Activated CD8-positive, alpha-beta T cell treated with anti-CD3 and anti-CD28 coated beads for 36 hours (primary cell): Measurements from ENCODE around the gene SPANXN2. TPM values are rescaled to one million over a fixed set of nuclear protein-coding genes. Genes with fewer than 3 reads are reported as not detected.
"Not testable (repeated sequence)": the region's sequence is repeated elsewhere in the genome, so short reads cannot be mapped to it uniquely, and the experiment has no call there.

Experiments used
- ATAC-seq: fragments of 200-7000 bp; cut with Tn5 transposase; one replicate; pipeline ENCODE4 v1.10.0; 2021; ENCODE audit warnings: mild to moderate bottlenecking, moderate library complexity
- CTCF ChIA-PET: fragments of 350-600 bp; sonication (Branson Sonifier 250); formaldehyde crosslinking; loops from one replicate; lab custom pipeline; 2021; ENCODE audit warnings: antibody characterized with exemption; lab: Charles Lee
- POLR2A ChIA-PET: fragments of 350-600 bp; sonication (Branson Sonifier 250); formaldehyde crosslinking; loops from one replicate; lab custom pipeline; 2021; ENCODE audit warnings: antibody characterized with exemption; lab: Charles Lee
- DNase-seq: peaks from one replicate; pipeline ENCODE4 v3.0.0-alpha.2; 2020
- H3K27ac Mint-ChIP-seq: one replicate; pipeline ENCODE4 v1.8.0; 2021; ENCODE audit warnings: mild to moderate bottlenecking, mixed read lengths
- H3K27me3 Mint-ChIP-seq: one replicate; pipeline ENCODE4 v1.8.0; 2021; ENCODE audit warnings: mixed read lengths
- H3K36me3 Mint-ChIP-seq: one replicate; pipeline ENCODE4 v1.8.0; 2021; ENCODE audit warnings: low read depth, mixed read lengths
- H3K4me1 Mint-ChIP-seq: one replicate; pipeline ENCODE4 v1.8.0; 2021; ENCODE audit warnings: low read depth, mixed read lengths
- H3K4me3 Mint-ChIP-seq: one replicate; pipeline ENCODE4 v1.8.0; 2021; ENCODE audit warnings: mild to moderate bottlenecking, moderate library complexity, mixed read lengths
- H3K9me3 Mint-ChIP-seq: one replicate; pipeline ENCODE4 v1.8.0; 2021; ENCODE audit warnings: mixed read lengths
- intact Hi-C: fragments of 100-400 bp; cut with micrococcal nuclease; formaldehyde crosslinking; loops from one replicate; pipeline ENCODE4 v1.10.0; 2022
- total RNA-seq, 2 experiments: library from RNA; stranded (reverse); gene quantifications; one replicate each; pipeline ENCODE4 v1.2.3, GENCODE V29; 2021
- TF ChIP-seq, protein P1 (sequence below): fragments of 200-600 bp; IDR thresholded peaks from one replicate; pipeline ENCODE4 v1.8.0; 2022; ENCODE audit warnings: antibody characterized with exemption, mild to moderate bottlenecking

Gene SPANXN2, protein sequence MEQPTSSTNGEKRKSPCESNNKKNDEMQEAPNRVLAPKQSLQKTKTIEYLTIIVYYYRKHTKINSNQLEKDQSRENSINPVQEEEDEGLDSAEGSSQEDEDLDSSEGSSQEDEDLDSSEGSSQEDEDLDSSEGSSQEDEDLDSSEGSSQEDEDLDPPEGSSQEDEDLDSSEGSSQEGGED
- total RNA-seq = not detected

DNA sequence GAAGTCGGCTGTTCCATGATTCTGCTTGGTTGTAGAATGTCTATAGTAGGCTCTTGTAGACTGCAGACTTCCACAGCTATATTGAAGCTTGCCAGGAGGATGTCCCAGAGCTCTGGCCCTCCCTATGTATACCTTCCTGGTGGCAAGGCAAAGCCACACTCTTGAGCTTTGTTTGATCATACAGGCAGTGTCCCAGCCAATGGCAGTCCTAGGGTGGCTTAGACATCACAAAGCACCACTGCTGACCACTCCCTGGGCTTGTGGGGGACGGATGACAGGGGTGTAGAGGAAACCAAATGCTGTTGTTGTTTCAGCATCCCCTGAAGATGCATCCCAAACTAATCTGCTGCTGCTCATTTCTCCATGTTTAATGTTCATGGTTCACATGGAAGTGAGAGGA, at the start of gene SPANXN2:
Gene SPANXN2, minus strand, starts transcription at position 101 of the 400 bp plus-strand sequence. Its CDS starts 84 bp downstream, at position 17.
- ATAC-seq, H3K36me3 Mint-ChIP-seq, H3K4me1 Mint-ChIP-seq, H3K27me3 Mint-ChIP-seq, DNase-seq, POLR2A ChIA-PET, intact Hi-C loops, H3K4me3 Mint-ChIP-seq, H3K27ac Mint-ChIP-seq, H3K9me3 Mint-ChIP-seq, CTCF ChIA-PET: not testable (repeated sequence)

DNA sequence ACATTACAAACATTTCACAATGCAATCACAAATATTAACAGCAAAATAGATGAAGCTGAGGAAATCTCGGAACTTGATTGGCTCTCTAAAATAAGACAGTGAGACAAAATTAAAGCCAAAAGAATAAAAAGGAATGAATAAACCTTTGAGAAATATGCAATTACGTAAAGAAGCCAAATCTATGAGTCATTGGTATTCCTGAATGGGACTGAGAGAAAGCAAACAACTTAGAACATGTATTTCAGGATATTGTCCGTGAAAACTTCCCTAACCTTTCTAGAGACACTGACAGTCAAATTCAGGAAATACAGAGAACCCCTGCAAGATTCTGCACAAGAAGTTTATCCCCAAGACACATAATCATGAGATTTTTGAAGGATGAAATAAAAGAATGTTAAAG, 48.4 kb upstream of the SPANXN2 start:
- H3K27me3 Mint-ChIP-seq = no peaks in the 10 kb centered on the region
- POLR2A ChIA-PET = no interaction called here
- no peak overlapping the region for H3K4me3 Mint-ChIP-seq
- ATAC-seq (no peak), DNase-seq (no peak)
- TF ChIP-seq, protein P1, sequence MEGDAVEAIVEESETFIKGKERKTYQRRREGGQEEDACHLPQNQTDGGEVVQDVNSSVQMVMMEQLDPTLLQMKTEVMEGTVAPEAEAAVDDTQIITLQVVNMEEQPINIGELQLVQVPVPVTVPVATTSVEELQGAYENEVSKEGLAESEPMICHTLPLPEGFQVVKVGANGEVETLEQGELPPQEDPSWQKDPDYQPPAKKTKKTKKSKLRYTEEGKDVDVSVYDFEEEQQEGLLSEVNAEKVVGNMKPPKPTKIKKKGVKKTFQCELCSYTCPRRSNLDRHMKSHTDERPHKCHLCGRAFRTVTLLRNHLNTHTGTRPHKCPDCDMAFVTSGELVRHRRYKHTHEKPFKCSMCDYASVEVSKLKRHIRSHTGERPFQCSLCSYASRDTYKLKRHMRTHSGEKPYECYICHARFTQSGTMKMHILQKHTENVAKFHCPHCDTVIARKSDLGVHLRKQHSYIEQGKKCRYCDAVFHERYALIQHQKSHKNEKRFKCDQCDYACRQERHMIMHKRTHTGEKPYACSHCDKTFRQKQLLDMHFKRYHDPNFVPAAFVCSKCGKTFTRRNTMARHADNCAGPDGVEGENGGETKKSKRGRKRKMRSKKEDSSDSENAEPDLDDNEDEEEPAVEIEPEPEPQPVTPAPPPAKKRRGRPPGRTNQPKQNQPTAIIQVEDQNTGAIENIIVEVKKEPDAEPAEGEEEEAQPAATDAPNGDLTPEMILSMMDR = no peak
- no peaks in the 10 kb centered on the region for H3K4me1 Mint-ChIP-seq
- CTCF ChIA-PET = no interaction called here
- intact Hi-C loops = no loop called here
- peaks cover 9% of the 10 kb centered on the region for H3K9me3 Mint-ChIP-seq
- no peak overlapping the region for H3K27ac Mint-ChIP-seq
- H3K36me3 Mint-ChIP-seq = no peaks in the 10 kb centered on the region

DNA sequence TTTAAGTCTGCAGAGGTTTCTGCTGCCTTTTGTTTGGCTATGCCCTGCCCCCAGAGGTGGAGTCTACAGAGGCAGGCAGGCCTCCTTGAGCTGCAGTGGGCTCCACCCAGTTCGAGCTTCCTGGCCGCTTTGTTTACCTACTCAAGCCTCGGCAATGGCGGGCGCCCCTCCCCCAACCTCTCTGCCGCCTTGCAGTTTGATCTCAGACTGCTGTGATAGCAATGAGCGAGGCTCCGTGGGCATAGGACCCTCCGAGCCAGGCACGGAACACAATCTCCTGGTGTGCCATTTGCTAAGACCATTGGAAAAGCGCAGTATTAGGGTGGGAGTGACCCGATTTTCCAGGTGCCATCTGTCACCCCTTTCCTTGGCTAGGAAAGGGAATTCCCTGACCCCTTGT, 47.2 kb upstream of the SPANXN2 start:
- H3K4me3 Mint-ChIP-seq, ATAC-seq, H3K4me1 Mint-ChIP-seq, H3K9me3 Mint-ChIP-seq, H3K27ac Mint-ChIP-seq, H3K27me3 Mint-ChIP-seq, CTCF ChIA-PET, POLR2A ChIA-PET, intact Hi-C loops, H3K36me3 Mint-ChIP-seq, DNase-seq: not testable (repeated sequence)

DNA sequence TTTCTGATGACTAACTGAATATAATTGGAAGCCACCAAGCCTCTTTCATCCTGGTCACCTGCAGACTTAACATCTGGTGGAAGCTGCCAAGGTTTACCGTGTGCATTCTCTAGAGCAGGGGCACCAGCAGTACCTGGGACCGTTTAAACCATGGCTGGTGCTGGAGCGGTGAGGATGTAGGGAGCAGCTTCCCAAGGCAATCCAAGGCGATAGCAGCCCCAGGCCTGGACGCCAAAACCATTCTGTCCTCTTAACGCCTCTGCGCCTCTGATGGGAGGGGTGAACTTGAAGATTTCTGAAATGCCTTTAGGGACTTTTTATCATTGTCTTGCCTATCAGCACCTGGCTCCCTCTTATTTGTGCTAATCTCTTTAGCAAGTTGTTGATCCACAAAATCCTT, 37.3 kb upstream of the SPANXN2 start:
- no peak overlapping the region for H3K4me3 Mint-ChIP-seq
- H3K9me3 Mint-ChIP-seq = no peaks in the 10 kb centered on the region
- CTCF ChIA-PET = no interaction called here
- intact Hi-C loops = no loop called here
- ATAC-seq (no peak), DNase-seq (no peak)
- H3K27ac Mint-ChIP-seq = no peak overlapping the region
- H3K4me1 Mint-ChIP-seq = no peaks in the 10 kb centered on the region
- TF ChIP-seq, protein P1 = no peak
- no peaks in the 10 kb centered on the region for H3K27me3 Mint-ChIP-seq
- POLR2A ChIA-PET = no interaction called here
- no peaks in the 10 kb centered on the region for H3K36me3 Mint-ChIP-seq

DNA sequence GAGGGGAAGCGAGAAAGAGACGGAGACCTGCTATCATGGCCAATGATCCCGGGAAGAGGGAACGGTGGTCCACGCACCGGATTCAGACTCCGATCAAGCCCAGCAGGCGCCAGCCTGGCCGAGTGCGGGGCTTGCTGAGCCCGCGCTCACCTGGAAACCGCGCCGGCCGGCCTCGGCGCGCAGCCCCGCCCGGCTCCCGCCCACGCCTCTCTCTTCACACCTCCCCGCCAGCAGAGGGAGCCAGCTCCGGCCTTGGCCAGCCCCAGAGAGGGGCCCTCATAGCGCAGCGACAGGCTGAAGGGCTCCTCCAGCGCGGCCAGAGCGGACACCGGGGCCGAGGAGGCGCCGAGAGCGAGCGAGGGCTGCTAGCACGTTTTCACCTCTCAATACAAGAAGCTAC, 36.8 kb upstream of the SPANXN2 start:
- Mint-ChIP-seq H3K27me3 (no peaks in the 10 kb centered on the region), H3K9me3 (no peaks in the 10 kb centered on the region), H3K36me3 (no peaks in the 10 kb centered on the region), H3K27ac (no peak overlapping the region), H3K4me1 (no peaks in the 10 kb centered on the region), H3K4me3 (no peak overlapping the region)
- DNase-seq (no peak), ATAC-seq (no peak)
- ChIA-PET POLR2A (no interaction called here), CTCF (no interaction called here)
- TF ChIP-seq, protein P1 = no peak
- intact Hi-C loops = no loop called here

DNA sequence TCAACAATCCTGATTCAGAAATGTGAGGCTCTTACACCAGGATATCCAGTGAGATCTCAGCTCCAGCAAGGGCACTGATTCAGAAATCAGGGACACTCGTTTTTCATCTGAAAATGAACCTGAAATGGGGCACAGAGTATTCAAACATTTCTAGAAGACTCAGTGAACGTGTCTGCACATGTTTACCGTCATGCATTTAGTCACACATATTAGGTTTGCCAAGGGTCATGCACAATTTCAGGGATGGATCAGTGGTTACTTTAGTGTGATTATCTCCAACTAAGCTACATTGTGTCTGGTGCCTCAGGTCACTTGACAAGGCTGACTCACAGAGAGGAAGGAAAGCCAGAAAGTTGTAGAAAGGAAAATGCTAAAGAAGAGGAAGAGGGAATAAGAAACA, 33.6 kb upstream of the SPANXN2 start:
- no peaks in the 10 kb centered on the region for H3K4me1 Mint-ChIP-seq
- H3K9me3 Mint-ChIP-seq = no peaks in the 10 kb centered on the region
- ChIA-PET CTCF (no interaction called here), POLR2A (no interaction called here)
- intact Hi-C loops = no loop called here
- no peak for DNase-seq
- H3K36me3 Mint-ChIP-seq = no peaks in the 10 kb centered on the region
- ATAC-seq = no peak
- TF ChIP-seq, protein P1 = no peak
- no peaks in the 10 kb centered on the region for H3K27me3 Mint-ChIP-seq
- no peak overlapping the region for H3K27ac Mint-ChIP-seq
- H3K4me3 Mint-ChIP-seq = no peak overlapping the region
